PFSK-1 (cell line): ENCODE data around the gene MARCHF9.

Source experiments
- FOXP2 ChIP-seq: optimal IDR thresholded peaks from 2 replicates; pipeline ENCODE3; 2011; ENCODE audit warnings: borderline replicate concordance, control low read depth, inconsistent platforms; ENCODE audit not compliant: insufficient read depth; ENCODE audit errors: extremely low read length, extremely low read depth
- POLR2AphosphoS5 ChIP-seq: IDR thresholded peaks from 2 replicates; pipeline ENCODE4 v1.6.1; 2012; ENCODE audit warnings: low read depth, mild to moderate bottlenecking, control low read depth, low read length, moderate library complexity
- REST ChIP-seq, 2 experiments: IDR thresholded peaks; 2 replicates each; pipeline versions ENCODE4 v1.6.1 to v1.8.0; 2011 to 2012; ENCODE audit warnings: low read depth in 2 of 2, low read length in 2 of 2, control low read depth in 1 of 2, inconsistent platforms in 1 of 2, mild to moderate bottlenecking in 1 of 2, moderate library complexity in 1 of 2; ENCODE audit not compliant: insufficient read depth in 1 of 2
- SIN3A ChIP-seq: IDR thresholded peaks from 2 replicates; pipeline ENCODE4 v1.6.1; 2012; ENCODE audit warnings: mild to moderate bottlenecking, low read length, moderate library complexity, borderline replicate concordance; ENCODE audit not compliant: insufficient read depth
- TAF1 ChIP-seq: IDR thresholded peaks from 2 replicates; pipeline ENCODE4 v1.6.1; 2012; ENCODE audit warnings: low read length, control low read depth, borderline replicate concordance; ENCODE audit not compliant: insufficient read depth

Gene MARCHF9

GRCh38 chr12:57755454-57756372, 810 bp downstream of the MARCHF9 start:
- TF ChIP-seq SIN3A (no peak), REST (IDR thresholded peaks at IDR 0.05; ENCODE audit: insufficient read depth in 1 of 2, low read depth in 2 of 2, low read length in 2 of 2) (no peak), FOXP2 (no peak), TAF1 (no peak), POLR2AphosphoS5 (no peak)

GRCh38 chr12:57756406-57757341, 1.8 kb downstream of the MARCHF9 start:
- TF ChIP-seq TAF1 = no peak

DNA sequence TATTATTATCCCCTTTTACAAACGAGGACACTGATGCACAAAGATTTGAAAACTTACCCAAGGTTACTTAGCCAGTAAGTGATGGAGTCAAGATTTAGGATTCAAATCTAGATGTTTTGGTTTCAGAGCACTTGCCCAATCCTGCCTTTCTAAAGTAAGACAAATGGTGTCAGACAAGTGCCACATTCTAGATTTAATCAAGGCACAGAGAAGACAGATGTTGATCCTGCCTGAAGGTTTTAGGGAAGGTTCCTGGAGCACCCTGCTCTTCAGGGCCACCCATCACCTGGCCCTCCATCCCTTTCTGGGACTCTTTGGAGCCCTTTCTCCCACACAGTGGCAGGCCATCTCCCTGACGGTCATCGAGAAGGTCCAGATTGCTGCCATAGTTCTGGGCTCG, 2.9 kb downstream of the MARCHF9 start:
- TF ChIP-seq SIN3A (no peak), FOXP2 (no peak), REST (IDR thresholded peaks at IDR 0.05; ENCODE audit: insufficient read depth in 1 of 2, low read depth in 2 of 2, low read length in 2 of 2) (no peak)

DNA sequence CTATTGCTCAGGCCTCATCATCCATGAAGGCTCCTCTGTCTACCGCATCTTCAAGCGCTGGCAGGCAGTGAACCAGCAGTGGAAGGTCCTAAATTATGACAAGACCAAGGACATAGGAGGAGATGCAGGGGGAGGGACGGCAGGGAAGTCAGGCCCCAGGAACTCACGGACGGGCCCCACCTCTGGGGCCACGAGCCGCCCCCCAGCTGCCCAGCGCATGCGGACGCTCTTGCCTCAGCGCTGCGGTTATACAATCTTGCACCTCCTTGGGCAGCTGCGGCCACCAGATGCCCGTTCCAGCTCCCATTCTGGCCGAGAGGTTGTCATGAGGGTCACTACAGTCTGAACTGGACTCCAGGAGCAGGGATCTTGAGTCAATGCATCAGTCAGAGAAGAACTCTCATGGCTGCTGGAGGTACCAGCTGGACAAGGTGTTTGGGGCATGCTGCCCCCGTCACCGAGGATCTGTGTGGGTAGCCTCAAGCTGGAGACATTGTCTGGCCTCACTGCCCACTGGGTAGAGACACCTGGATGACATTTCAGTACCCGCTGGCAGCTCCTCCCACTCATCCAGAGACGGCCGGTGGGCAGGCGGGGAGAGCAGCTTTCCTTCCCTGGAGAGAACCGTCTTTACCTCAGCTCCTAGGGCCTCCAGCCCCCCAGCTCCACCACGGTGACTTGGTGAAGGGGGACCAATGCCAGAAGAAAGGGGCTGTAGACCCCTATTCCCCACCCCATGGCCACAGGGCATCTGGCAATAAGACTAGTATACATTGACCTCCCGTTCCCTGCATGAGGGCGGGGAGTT, 3.9 kb downstream of the MARCHF9 start:
- TF ChIP-seq TAF1 = no peak
- TF ChIP-seq SIN3A = no peak
- TF ChIP-seq POLR2AphosphoS5 = no peak

DNA sequence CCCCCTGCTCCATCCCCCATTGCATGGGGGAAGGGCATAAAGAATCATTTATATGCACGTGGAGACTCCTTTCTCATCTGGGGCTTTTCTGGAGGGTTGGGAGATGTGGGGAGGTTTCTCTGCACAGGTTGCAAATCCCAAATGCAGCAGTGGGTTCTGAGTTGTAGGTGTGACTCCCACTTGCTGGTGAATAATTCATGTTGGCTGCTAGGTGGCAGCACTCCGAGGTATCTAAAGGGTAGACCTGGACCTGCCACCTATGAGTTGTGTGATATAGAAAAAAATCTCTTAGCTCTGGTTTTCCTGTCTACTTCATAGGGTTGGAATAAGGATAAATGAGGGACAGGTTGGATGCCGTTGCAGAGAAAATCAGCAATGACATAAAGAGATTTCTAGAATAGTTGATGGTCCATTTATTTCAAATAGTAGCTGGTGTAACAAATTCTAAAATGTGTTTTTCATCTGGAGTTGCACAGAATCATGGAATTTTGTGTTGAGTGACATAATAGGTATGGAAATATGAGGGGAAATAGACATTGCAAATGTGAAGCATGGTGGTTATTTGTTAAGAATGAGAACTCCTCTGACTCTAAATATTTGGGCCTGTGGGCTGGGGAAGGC, 4.6 kb downstream of the MARCHF9 start:
- TF ChIP-seq REST (IDR thresholded peaks at IDR 0.05; ENCODE audit: insufficient read depth in 1 of 2, low read depth in 2 of 2, low read length in 2 of 2) = no peak
- no peak for TF ChIP-seq FOXP2
- no peak for TF ChIP-seq SIN3A
- TF ChIP-seq TAF1 = no peak
- no peak for TF ChIP-seq POLR2AphosphoS5
